HT1080 (cell line): Measurements from ENCODE around the gene MAGEH1. TPM values are rescaled to one million over a fixed set of nuclear protein-coding genes. Genes with fewer than 3 reads are reported as not detected.

Source experiments
- DNase-seq: peaks from one replicate; pipeline ENCODE4 v3.0.0-alpha.2; 2015; ENCODE audit warnings: low read depth
- small RNA-seq: library from RNA; depleted of rRNA; stranded (forward); fragments of <200 nt; gene quantifications from one replicate; pipeline ENCODE3, GENCODE V24; 2014
- total RNA-seq: library from RNA; depleted of rRNA; stranded (reverse); fragments of >200 nt; shearing (Covaris generic); gene quantifications from 2 replicates; pipeline ENCODE4 v1.2.3, GENCODE V29; 2014; rRNA removed

Gene MAGEH1
- total RNA-seq, 1 experiment from 2014 or later, result 7.9 TPM

GRCh38 chrX:55490121-55490520 is 38.2 kb downstream of the MAGEH1 start:
- DNase-seq, result no peak

GRCh38 chrX:55490974-55491373 is 39.0 kb downstream of the MAGEH1 start:
- no peak for DNase-seq

Small RNA genes within 50 kb of the gene (small RNA-seq; reads per million reads assigned to genes)
- gene MIR4536-2, result not detected

Other genes with a start within 250 kb of the MAGEH1 start
- gene PAGE5, start 231.8 kb upstream of the MAGEH1 start, total RNA-seq, result 254 and 341 TPM in 2 replicates
- not detected in 2 replicates for gene PAGE3, start 187.2 kb upstream of the MAGEH1 start, total RNA-seq
- gene USP51, start 37.7 kb downstream of the MAGEH1 start, total RNA-seq, result 0.57 and 0.58 TPM in 2 replicates
- gene FOXR2, start 171.3 kb downstream of the MAGEH1 start, total RNA-seq, result 16.4 and 18.0 TPM in 2 replicates